ENCODE data around the gene MED13L.

Gene MED13L

GRCh38 chr12:116274551-116275375 lies 2.7 kb downstream of the MED13L start:
- DNase-seq: no peak

DNA sequence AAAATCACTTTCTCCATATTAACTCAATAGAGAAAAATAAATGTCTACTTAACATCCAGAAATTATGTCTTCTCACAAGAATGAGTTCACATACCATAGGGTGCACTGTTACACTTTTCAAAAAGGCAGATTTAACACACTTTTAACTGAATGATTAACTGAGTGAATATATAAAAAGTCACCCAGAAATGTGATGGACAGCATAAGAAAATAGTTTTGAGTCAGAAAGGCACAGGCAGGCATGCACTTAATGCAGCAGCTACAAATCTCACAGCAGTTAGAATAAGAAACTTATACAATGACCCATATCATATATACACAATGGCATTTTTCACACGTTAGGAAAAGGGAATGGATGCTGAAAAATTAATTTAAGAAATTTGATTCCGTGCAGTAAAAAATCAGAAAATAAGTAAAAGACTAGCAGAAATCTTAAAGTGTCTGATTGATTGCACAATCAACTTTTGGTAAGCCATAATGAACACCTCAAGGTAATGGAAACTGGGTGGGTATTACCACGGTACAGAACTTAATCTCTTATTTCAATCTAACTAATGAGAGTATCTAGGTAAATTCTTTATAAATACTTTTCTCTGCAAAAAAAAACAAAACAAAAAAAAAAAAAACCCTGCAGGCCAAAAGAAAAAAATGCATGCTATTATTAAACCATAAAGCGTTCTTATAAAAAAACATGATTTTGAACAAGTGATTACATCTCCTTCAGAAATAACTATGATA lies 3.5 kb downstream of the MED13L start:
- no peak for DNase-seq

- no peak for DNase-seq
Observed at GRCh38 chr12:116267948-116268347, 9.5 kb downstream of the MED13L start.

DNA sequence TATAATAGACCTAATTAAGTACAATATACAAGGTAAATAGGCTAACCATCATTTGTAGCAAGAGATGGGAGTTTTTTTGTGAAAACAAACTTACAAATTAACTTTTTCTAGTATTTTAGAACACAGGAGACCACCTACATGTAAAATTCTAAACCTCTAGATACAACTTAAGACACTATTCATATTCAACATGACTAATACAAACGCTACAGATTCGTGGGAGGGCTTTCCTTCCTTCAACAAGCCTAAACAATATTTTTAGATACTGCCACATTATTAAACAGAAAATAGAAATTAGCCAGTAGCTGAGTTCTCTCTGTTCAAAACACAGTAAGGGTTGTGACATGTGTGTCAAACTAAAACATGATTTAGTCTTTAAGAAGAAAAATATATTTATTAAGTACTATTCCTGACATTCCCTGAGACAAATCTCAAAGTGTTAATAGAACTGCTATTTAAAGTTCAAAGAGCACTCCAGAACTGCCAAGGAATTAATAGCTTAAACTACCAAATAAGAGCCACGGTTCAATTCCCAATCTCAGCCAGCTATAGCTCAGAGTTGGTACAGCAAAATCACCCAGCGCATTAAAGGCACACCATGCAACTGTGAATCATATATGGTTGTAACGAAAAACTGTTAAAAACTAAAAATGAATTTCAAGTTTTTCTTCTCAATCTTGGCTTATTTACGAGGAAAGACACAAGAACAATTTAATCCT lies 10.7 kb downstream of the MED13L start:
- no peak for DNase-seq

GRCh38 chr12:116266168-116266601 lies 11.3 kb downstream of the MED13L start:
- no peak for DNase-seq

DNA sequence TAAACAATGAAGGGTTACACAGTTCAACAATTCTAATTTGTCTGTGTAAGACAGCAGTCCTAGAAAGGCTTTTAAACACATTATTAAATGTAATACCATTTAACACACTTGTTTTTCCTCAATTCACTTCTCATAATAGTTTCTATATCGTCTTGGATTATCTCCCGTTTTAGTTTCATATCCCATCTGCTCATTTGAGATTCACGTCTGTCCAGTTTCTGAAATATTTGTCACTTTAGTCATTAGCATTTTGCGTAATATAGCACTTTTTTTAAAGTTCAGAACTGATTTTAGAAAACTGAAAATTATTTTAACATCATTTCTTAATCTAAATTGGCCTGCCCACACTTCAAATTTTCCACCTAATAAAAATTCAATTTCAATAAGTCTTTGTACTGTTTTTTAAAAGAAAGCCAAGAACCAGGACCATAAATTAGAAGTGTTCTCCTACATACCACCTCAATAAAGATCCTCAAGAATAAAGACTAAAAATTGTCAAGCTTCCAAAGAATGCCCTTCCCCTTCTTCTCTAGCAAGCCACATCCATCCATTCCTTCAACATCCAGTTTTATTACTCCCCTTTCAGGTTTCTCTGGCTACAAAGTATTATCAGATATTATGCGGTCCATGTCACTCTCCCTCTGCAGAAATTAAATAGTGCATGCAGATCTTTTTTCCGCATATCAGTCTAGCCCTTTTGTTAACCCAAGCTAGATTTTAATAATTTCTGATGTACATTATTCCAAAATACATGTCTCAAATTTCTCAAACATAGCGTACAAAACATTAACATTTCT lies 11.9 kb downstream of the MED13L start:
- no peak for DNase-seq

DNA sequence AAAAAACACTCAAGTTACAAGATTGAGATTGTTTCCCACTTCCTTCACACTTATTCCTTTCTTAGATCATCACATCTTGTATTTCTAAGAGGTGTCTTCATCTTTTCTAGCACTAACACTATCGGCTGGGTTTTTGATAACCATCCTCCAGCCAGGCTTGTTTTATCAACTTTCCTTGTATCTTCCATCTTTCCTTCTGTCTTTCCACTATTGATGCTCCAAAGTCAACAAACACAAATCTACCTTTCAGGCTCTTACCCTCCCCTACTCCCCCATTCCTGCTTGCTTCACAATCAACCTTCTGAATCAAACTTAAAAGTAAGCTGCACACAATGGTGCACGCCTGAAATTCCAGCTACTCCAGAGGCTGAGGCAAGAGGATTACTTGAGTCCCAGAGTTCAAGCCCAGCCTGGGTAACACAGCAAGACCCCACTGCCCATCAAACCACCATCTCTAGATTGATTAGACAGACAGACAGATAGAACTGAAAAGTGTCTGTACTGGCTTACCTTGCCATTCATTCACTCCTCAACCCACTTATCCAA lies 12.9 kb downstream of the MED13L start:
- no peak for DNase-seq

- no peak for DNase-seq
Observed at GRCh38 chr12:116263844-116264243, 13.6 kb downstream of the MED13L start.

- no peak for DNase-seq
Observed at GRCh38 chr12:116263431-116263830, 14.1 kb downstream of the MED13L start.

DNA sequence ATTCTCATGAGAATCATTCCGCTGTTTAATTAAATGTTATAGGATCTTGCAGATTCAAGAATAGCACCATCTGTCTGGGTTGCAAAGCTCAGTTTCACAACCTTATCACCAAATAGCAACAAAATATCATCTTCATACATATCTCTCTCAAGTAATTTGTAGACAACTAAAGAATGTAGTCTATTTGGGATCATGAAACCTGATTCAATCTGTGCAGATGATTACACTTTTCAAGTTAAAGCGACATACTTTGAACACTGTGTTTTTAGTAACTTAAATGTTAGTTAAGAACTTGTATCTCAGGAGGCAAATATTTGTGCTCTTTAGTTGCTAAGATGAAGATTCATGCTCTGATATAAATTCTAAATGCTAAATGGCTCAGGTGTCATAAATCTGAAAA lies 14.8 kb downstream of the MED13L start:
- DNase-seq: no peak

DNA sequence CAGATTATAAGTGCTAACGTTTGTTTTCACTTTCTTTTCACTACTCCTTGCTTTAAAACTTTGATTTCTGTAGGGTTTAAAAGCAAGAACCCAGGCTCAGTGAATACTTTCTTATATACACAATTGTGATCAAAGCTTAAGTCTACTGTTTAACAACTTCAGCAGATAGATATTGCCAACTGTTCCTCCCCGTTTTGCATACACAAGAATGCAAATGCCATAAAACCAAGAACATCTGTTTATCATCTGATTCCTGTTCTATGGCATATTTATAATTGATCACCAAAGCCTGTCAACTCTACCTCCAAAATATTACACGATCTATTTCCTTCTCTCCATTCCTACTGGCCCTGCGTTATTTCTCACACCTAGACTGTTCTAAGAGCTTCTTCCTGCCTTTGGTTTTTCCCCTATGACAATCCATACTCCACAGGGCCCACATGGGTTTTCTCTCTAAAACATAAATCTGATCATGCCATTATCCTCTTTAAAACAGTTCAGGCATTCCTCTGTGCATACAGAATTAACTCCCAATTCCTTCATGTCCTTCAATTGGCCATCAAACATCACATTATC lies 15.9 kb downstream of the MED13L start:
- no peak for DNase-seq

DNA sequence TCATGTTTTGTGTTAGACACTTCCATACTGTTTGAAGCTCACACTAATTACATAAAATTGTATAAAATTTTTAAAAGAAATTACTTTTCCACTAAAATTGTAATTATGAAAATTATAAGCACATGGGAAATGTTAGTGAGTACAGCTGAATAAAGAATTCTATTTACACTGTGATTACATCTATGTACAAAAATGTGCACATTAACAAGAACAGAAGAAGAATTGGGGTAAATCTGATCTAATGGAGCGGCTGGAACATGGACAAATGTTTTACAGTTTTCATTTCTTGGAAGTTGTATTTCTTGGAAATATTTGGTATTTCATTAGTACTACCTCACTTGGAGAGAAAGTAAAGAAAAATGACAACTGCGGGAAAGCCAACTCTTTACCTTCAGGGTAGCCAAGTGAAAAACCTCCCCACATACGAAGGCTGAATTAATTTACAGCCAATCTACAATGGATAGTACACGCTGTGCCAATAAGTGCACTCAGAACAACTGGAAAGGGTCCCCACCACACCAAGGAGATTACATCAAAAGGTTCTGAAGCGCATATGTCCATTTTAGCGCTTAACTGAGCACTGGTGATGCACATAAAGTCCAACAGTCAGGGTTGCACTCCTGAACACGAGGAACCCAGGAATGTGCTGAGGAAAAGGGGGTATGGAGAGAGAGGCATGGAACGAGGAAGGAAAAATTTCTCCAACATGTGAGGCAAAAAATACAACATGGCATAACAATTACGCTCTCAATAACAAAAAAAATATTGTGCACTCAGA lies 17.5 kb downstream of the MED13L start:
- no peak for DNase-seq

DNA sequence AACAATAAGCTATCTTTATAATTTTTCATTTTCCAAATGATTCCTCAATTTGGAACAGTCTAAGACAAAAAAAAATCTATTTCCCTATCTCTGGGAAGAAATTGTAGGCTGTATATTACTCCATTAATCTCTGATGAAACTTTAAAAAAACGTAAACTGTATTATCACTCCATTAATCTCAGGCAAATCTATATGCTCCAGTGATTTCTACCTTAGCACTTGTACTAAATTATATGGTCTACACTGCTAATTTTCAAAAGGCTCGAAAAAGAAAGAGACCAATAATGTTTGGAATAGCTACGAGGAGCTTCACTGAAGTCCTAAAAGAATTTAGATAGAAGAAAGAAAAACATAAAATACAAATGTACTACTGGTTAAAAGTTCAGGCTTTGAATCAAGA lies 19.7 kb downstream of the MED13L start:
- DNase-seq: no peak

GRCh38 chr12:116257215-116257614 lies 20.3 kb downstream of the MED13L start:
- DNase-seq: no peak

DNA sequence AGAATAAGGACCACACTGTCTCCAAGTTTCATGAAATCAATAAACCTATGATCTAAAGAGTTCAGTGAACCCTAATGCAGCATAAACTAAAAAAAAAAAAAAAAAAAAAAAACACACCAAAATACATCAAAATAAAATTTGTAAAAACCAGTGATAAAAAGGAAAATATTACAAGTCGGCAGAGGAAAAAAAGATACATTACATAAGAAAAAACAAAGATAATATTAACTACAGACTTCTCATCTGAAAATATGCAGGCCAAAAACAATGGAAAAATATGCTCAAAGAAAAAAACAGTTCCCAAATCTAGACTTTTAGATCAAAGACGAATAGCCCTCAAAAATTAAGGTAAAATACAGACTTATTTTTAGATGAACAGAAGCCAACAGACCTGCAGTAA lies 27.6 kb downstream of the MED13L start:
- DNase-seq: no peak

DNA sequence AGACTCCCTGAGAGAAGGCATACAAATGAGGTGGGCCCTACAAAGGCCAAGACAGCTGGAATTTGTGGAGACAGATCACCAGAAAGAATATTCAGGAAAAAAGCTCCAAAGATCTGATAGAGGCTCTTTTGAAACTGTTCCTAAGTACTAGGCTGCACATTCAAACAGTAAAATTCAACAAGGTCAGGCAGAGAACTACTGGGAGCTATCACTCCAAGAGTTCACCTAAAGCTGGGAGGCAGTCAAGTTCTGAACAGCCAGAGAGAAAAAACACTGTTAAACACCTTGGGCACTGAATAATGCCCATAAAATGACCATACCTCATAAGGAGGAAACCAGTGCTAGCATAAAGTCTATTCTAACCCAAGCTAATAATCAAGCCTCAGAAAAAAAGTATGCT lies 28.6 kb downstream of the MED13L start:
- DNase-seq: no peak

DNA sequence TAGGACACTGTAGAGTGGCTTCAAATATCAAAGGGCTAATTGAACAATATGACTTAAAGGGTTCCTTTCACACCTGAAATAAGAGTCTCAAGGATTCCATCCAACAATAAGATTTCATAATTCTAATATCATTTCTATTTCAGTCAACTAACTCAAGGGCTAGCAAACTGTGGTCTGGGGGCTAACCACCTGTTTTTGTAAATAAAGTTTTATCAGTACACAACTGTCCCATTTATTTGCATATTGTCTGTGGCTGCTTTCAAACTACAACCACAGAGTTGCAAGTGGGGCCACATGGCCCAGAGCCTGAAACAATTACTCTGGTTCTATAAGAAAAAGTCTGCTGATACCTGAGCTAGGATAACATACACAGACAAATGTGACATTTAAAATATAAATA lies 29.1 kb downstream of the MED13L start:
- no peak for DNase-seq

- DNase-seq: no peak
Observed at GRCh38 chr12:116247377-116247776, 30.1 kb downstream of the MED13L start.

- no peak for DNase-seq
Observed at GRCh38 chr12:116246490-116247179, 30.9 kb downstream of the MED13L start.

GRCh38 chr12:116245189-116245588 lies 32.3 kb downstream of the MED13L start:
- no peak for DNase-seq
